SKM-1 treated with dmso at 0.1 percent for 144 hours (cell line): ENCODE data around the gene GLI3.

Experiments used
- DNase-seq: peaks from one replicate; lab custom pipeline; 2025; ENCODE audit not compliant: unreplicated experiment; lab: John Stamatoyannopoulos, UW

GLI3 gene

GRCh38 chr7:42083284-42083683 is 153.7 kb downstream of the GLI3 start:
- DNase-seq, result no peak

DNA sequence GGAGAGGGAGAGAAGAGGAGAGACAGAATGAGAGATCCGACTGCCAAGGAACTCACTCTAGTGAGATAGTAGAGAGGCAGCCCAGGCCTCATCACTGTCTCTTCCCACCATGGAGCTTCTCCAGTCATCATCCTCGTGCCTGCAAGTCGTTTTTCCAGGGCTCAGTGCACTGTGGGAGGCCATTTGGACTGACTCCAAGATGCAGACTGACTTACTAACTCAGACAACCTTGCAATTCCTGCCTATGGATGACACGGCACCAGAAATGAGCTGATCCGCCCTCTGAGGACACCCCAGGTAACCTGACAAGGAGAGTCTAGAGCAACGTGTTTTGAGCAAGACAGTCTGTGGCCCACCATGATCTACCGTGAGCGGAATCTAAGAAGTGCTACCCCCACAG is 154.9 kb downstream of the GLI3 start:
- DNase-seq, result no peak

DNA sequence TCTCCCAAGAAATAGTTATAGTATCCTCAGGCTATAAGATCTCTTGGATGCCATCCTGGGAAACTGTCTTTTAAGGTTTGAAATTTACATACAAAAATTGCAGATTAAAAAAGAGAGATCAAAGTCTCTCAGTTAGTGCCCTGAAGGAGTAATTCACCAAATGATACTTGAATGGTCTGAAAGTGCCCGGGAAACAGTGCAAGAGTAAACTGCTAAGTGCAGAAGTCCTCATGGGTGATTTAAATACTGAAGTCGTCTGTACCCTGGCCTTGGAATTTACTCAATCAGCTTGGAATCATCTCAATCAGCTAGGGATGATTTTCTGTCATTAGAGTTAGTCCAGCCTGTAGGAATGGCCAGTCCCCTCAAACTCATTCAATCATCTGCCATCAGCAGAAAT is 155.3 kb downstream of the GLI3 start:
- DNase-seq, result no peak

GRCh38 chr7:42080841-42081586 is 156.0 kb downstream of the GLI3 start:
- no peak for DNase-seq

DNA sequence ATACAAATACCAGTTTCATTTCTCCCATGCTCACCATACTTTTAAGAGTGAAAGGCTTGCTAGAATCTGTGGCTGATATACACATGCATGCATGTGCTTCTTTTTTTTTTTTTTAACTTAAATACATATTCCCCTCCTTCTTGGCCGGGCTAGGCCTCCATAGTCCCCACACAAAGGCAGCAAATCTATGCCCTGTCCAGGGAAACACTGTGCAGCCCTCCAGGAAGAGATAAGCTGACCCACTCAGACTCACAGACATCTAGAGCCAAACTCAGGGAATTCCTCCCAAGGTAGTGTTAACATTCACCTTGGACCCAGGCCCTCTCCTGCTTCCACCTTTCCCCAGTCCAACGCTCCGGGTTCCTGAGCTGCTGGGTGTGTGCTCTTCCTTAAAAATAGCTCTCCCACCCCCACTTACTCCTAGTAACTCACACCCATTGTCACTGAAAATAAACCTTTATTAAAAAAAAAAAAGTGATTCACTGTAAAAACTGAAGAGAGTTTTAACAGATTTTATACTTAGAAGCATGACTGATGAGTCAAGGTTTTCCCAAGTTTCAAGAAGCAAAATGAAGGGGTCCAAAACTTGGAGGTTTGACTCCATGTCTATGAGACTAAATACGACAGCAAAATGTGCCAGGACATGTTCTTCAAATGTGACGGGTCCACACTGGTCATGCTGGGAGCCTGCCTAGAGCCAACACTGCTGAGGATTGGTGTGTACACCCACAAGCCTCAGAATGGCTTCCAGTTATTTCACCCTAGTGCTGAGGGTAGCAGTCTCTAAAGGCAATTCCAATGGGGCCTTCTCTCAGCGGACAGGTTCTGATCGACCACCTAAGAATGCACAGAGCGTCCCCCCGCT is 159.5 kb downstream of the GLI3 start:
- no peak for DNase-seq

DNA sequence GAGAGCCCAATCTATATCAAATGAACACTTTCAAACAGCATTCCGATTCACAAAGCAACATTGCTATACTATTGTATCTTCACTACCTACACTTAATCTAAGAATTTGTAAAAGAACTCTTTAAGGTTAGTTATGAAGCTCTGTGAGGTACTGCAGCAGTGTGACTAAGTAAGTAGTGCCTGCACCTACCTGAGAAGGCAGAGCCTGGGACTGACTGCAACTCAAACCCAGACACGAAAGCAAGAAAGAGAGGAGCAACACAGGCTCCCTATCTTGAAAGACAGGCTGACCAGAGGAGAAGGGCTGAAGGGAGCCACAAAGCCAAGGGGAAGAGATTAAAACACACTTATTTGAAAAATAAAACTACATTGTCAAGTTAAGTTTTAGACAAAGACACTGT is 160.1 kb downstream of the GLI3 start:
- DNase-seq, result no peak

DNA sequence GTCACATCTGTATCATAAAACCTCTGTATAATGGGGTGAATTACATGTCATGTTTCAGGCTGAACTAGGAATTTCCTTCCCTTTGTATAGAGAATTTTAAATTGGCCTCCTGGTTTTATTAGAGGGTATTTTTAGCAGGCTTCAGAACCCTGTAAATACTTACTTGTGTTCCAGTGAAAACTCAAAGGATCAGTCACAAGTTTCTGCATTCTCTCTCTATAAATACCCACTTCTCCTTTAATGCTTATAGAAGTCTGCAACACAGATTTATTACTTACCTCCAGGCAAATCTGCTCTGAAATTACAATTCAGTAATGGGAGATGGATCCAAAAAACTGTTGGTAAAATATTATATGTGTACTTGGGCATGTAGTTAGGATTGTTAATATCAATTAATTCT is 161.6 kb downstream of the GLI3 start:
- no peak for DNase-seq

GRCh38 chr7:42074076-42074475 is 162.9 kb downstream of the GLI3 start:
- no peak for DNase-seq

DNA sequence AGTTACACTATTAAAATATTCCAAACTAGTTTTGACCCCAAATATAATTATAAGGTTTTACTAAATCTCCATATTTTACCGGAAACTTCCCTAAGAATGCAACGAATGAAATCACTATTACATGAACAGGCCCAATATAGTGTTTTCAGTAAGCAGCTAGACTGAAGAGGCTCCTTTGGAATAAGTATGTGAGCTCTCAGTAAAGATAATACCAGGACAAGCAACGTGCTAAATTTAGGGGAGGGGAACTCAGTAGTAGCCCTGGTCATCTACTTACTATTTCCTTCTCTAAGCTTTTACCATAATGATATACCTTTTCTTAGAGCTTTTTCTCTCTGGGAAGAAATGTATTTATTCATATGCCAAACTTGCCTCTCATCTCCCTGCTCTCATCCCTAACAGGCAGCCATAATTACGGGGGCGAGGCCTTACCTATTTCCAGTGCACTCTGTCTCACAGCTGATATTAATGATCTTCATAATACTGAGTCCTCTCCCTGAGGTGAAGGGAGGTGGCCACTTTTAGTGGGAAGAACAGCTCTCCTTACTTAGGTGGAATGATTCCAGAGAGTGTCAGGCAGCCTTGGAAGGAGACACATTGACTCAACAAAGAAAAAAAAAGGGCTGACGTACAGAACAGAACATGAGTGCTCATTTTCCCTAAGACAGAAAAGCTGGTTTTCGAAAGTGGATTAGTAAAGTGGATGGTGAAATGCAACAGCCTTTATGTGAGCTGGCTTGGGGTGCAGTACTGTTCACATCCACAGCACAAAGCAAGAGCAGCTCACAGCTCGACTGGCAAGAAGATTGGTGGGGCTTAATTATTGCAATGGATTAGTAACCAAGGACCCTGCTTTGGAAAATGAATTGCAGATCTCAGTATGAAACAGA is 165.4 kb downstream of the GLI3 start:
- no peak for DNase-seq

- no peak for DNase-seq
Observed at GRCh38 chr7:42070068-42070467, 166.9 kb downstream of the GLI3 start.

GRCh38 chr7:42069590-42069989 is 167.4 kb downstream of the GLI3 start:
- DNase-seq, result no peak

DNA sequence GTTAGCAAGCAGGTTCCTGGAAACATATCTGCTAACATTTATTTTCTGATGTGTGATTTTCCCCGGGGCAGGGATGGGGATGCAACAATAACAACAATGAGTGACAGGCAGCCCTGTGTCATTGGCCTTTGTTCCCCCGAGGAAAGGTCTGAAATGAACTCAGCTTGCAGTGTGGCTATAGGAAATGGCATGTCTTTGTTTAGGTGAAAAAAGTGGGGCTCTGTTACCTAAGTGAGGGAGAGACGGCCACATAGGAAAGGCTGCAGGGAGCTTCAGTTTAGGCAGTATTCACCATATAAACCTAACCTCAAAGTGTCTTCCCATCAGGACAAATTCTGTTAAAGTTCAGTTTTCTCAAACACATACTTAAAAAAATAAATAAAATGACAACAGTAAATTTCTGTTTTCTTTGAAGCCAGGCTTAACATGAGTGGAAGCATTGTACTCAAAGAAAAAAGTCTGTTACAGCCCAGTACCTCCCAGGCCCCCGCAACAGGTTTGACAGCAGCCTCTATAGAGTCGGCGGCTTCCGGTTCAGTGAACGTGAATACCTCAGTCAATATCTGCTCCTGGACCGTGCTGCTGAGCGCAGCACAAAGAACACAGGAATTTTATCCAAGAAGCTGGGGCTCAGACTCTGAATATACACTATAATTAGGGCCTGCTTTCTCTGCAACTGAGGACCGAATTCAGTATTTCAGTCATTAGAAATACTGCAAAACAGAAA is 168.3 kb downstream of the GLI3 start:
- DNase-seq, result no peak

DNA sequence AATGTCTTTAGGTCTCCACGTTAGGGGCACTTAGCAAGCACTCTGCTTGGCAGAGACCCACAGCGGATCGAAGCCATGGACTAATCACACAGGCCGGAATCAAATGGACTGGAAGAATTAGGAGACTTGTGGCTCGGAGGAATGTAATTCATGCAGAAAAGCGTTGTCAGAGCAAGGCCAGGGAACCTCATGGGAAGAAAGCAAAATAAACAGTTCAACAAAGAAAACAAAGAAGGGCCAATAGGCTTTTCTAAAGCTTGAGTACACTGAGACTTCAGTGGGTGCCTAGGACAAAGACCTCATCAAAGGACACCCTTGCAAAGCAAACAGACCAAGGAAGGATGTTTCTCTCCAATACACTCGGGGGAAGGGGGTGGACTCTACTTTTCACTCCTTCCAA is 171.1 kb downstream of the GLI3 start:
- DNase-seq, result no peak

GRCh38 chr7:42065015-42065414 is 172.0 kb downstream of the GLI3 start:
- no peak for DNase-seq

DNA sequence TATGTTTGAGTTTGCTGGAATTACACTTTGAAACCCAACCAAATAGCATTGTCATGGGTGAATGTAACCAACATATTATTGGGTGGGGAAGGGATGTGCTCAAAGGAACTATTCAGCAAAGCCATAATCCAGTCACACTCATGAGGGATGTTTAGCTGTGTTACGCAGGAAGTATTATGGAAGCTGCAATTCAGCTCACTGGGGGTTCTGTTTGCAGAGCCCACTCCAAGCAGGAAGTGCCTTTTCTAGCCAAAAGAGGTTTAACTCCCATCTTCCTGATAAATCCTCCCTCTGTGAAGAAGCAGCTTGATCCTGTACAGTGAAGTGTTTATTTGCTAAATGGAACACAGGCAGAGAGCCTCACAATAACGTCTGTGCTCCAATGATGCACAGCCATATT is 172.5 kb downstream of the GLI3 start:
- DNase-seq, result no peak

DNA sequence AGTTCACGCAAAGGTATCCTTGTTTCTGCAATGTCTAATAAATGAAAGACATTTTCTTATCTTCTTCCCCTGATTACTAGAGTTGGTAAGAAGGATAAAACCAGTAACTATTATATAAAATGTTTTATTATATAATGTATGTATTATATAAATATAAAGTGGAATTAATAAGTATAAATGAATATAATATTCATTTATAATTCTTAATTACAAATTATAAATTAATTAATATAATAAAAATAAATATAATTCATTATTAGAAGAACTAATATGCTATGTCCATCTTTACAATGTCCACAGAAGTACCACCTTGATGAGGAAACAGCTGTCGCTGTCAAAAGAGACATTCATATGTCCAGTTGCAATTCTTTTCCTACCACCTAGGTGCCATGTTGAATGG is 177.7 kb downstream of the GLI3 start:
- DNase-seq, result no peak

DNA sequence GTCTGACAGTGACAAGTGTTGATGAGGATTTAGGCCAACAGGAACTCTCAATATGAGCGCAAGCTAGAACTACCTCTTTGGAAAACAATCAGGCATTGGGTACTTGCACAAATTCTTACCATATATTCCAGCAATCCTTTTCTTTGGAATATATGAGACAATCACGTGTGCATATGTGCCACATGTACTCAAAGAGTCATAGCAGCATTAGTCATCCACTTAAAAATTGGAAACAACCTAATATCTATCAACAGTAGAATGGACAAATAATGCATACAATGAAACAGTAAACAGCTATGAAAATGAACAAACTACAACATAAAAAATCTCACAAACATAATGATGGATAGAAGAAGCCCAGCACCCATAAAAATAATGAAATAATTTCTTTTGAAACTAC is 179.7 kb downstream of the GLI3 start:
- DNase-seq, result no peak

DNA sequence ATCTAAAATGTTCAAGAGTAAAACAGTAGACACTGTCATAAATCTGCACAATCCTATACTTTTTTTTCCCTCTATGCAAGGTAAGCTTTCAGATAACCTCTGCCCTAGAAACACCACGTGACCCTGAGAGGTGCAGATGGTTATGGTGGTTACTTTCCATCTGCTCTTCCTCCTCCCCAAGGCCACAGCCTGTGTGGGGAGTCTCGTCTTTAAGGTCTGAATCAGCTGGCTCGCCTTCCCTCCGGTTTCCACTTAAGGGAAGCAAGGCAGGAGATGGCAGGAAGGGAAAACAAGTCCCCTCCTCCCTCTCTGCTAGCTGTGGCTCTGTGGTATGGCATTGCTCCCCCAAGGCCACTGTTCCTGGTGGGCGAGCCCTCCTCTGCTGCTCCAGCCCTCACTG is 181.8 kb downstream of the GLI3 start:
- no peak for DNase-seq

DNA sequence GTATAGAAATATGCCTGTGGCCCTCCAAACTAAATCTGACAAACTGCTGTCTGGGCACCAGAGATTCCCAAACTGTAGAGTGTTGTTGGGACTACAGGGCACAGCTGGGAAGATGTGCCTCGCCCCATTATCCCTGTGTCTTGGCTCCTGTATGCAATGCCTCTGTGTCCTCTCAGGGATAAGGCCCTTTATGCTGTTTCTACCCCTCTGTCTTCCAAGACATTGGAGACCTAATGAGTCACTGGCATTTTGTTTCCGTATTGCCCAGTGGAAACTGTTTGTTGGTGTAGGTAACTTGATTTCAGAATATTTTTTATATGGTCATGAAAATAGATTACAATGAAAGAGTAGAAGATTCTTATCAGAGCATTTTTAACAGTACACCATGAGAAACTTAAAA is 183.2 kb downstream of the GLI3 start:
- no peak for DNase-seq

GRCh38 chr7:42049761-42050160 is 187.2 kb downstream of the GLI3 start:
- DNase-seq, result no peak

GRCh38 chr7:42046483-42046882 is 190.5 kb downstream of the GLI3 start:
- no peak for DNase-seq
